Effector CD8-positive, alpha-beta T cell (primary cell): Measurements from ENCODE around the gene TUT7.
A peak's percentile ranks its signal among the peaks of the same experiment; 100 is the strongest.
"Not testable (repeated sequence)": the region's sequence is repeated elsewhere in the genome, so short reads cannot be mapped to it uniquely, and the experiment has no call there.

ENCODE experiments used
- DNase-seq: peaks from one replicate; lab custom pipeline; 2025; lab: John Stamatoyannopoulos, UW

Gene TUT7

GRCh38 chr9:86301686-86302085 is 52.5 kb downstream of the TUT7 start:
- no peak for DNase-seq

- no peak for DNase-seq
Measured at GRCh38 chr9:86300701-86301100, 53.5 kb downstream of the TUT7 start.

GRCh38 chr9:86298873-86299272 is 55.3 kb downstream of the TUT7 start:
- no peak for DNase-seq

GRCh38 chr9:86290341-86290740 is 63.9 kb downstream of the TUT7 start:
- DNase-seq, result not testable (repeated sequence)

GRCh38 chr9:86288499-86289198 is 65.6 kb downstream of the TUT7 start:
- DNase-seq, result no peak

GRCh38 chr9:86287013-86287412 is 67.2 kb downstream of the TUT7 start:
- DNase-seq, result no peak

- no peak for DNase-seq
Measured at GRCh38 chr9:86286278-86286677, 67.9 kb downstream of the TUT7 start.

GRCh38 chr9:86285261-86285660 is 68.9 kb downstream of the TUT7 start:
- no peak for DNase-seq

- no peak for DNase-seq
Measured at GRCh38 chr9:86282979-86283535, 71.2 kb downstream of the TUT7 start.

- peak; percentile 99 for DNase-seq
Measured at GRCh38 chr9:86282077-86282978, 71.9 kb downstream of the TUT7 start, which contains the start of gene ISCA1. Gene ISCA1 (minus strand): TSS chr9:86282538. CDS start chr9:86282458, 80 bp downstream.

- DNase-seq, result no peak
Measured at GRCh38 chr9:86281593-86282076, 72.6 kb downstream of the TUT7 start.

- no peak for DNase-seq
Measured at GRCh38 chr9:86280580-86280979, 73.6 kb downstream of the TUT7 start.

GRCh38 chr9:86279839-86280238 is 74.4 kb downstream of the TUT7 start:
- no peak for DNase-seq

- no peak for DNase-seq
Measured at GRCh38 chr9:86277072-86277471, 77.1 kb downstream of the TUT7 start.

GRCh38 chr9:86275962-86276361 is 78.2 kb downstream of the TUT7 start:
- DNase-seq, result no peak

- DNase-seq, result no peak
Measured at GRCh38 chr9:86274821-86275643, 79.2 kb downstream of the TUT7 start.

- DNase-seq, result no peak
Measured at GRCh38 chr9:86272221-86272620, 82.0 kb downstream of the TUT7 start.

- no peak for DNase-seq
Measured at GRCh38 chr9:86263876-86264275, 90.3 kb downstream of the TUT7 start.

GRCh38 chr9:86262492-86262891 is 91.7 kb downstream of the TUT7 start:
- DNase-seq, result no peak

GRCh38 chr9:86259557-86259956 is 94.7 kb downstream of the TUT7 start, which contains the start of gene C9orf153:
Gene C9orf153 (minus strand): TSS chr9:86259657. CDS start chr9:86229603, 30,054 bp downstream.
- no peak for DNase-seq

- DNase-seq, result no peak
Measured at GRCh38 chr9:86257391-86257790, 96.8 kb downstream of the TUT7 start.

GRCh38 chr9:86256653-86257052 is 97.6 kb downstream of the TUT7 start:
- no peak for DNase-seq
